HG03139 (cell line): Measurements from ENCODE around the gene KRTAP5-6.
"Not testable (repeated sequence)": the region's sequence is repeated elsewhere in the genome, so short reads cannot be mapped to it uniquely, and the experiment has no call there.

Experiments
- ATAC-seq: cut with Tn5 transposase; IDR thresholded peaks from one replicate; pipeline ENCODE4 v1.9.1; 2021; ENCODE audit not compliant: unreplicated experiment

The KRTAP5-6 gene

GRCh38 chr11:1661454-1662269, 35.3 kb upstream of the KRTAP5-6 start:
- ATAC-seq: not testable (repeated sequence)

DNA sequence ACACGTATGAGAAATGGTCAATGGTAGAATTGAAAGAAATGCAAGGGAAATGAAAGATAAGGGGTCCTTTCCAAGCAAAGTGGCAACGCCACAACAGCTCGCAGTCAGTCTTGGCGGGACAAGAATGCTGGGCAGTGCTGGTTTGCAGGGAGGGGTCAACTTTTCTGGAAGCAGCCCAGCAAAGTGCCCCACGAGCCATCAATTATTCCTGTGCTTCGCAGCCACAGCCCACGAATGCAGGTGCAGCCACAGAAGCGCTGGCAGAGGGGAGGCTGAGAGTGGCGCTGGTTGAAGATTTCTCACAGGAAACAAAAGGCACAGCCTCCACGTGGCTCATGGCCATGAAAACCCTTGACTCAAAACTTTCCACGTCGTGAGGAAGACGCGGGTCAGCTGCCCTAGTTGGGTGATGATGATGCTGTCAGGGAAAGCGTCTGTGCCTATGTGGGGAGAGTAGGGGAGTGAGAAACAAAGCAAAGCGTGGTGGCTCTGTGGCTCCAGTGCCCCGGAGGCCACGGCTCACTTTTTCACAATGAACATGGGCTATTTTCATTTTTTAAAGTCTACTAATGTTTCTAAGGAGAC, 34.2 kb upstream of the KRTAP5-6 start:
- not testable (repeated sequence) for ATAC-seq

DNA sequence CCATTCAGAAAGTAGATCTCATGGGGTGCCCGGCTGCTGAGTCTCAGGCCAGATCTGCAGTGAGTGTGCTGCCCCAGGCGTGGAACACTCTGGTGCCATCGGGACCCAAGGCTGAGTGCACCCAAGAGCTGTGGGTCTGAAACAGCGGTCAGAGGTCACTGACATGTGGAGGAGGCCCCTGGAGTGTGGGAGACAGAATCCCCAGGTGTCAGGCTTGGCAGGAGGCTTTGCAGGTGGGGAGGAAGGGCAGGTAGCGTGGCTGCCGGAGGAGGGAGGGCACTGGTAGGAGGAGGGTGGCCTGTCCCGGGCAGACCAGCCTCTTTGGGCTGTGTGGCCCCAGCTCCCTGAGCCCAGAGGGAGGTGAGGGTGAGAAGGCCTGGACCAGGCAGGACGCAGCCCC, 31.7 kb upstream of the KRTAP5-6 start:
- ATAC-seq: no peak

- ATAC-seq: no peak
Observed at GRCh38 chr11:1667121-1667850, 29.7 kb upstream of the KRTAP5-6 start.

- ATAC-seq: no peak
Observed at GRCh38 chr11:1667906-1668305, 29.1 kb upstream of the KRTAP5-6 start.

GRCh38 chr11:1668911-1669473, 28.0 kb upstream of the KRTAP5-6 start:
- no peak for ATAC-seq

- no peak for ATAC-seq
Observed at GRCh38 chr11:1669546-1670218, 27.3 kb upstream of the KRTAP5-6 start.

DNA sequence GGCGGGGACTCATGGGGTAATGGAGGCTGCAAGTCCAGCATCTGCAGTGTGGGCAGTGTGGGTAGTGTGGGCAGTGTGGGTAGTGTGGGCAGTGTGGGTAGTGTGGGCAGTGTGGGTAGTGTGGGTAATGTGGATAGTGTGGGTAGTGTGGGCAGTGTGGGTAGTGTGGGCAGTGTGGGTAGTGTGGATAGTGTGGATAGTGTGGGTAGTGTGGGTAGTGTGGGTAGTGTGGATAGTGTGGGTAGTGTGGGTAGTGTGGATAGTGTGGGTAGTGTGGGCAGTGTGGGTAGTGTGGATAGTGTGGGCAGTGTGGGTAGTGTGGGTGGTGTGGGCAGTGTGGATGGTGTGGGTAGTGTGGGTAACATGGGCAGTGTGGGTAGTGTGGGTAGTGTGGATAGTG, 26.5 kb upstream of the KRTAP5-6 start:
- not testable (repeated sequence) for ATAC-seq

- ATAC-seq: no peak
Observed at GRCh38 chr11:1670905-1671371, 26.1 kb upstream of the KRTAP5-6 start.

GRCh38 chr11:1671658-1672057, 25.3 kb upstream of the KRTAP5-6 start:
- no peak for ATAC-seq

GRCh38 chr11:1672613-1673350, 24.2 kb upstream of the KRTAP5-6 start:
- no peak for ATAC-seq

- no peak for ATAC-seq
Observed at GRCh38 chr11:1673446-1674172, 23.4 kb upstream of the KRTAP5-6 start.

DNA sequence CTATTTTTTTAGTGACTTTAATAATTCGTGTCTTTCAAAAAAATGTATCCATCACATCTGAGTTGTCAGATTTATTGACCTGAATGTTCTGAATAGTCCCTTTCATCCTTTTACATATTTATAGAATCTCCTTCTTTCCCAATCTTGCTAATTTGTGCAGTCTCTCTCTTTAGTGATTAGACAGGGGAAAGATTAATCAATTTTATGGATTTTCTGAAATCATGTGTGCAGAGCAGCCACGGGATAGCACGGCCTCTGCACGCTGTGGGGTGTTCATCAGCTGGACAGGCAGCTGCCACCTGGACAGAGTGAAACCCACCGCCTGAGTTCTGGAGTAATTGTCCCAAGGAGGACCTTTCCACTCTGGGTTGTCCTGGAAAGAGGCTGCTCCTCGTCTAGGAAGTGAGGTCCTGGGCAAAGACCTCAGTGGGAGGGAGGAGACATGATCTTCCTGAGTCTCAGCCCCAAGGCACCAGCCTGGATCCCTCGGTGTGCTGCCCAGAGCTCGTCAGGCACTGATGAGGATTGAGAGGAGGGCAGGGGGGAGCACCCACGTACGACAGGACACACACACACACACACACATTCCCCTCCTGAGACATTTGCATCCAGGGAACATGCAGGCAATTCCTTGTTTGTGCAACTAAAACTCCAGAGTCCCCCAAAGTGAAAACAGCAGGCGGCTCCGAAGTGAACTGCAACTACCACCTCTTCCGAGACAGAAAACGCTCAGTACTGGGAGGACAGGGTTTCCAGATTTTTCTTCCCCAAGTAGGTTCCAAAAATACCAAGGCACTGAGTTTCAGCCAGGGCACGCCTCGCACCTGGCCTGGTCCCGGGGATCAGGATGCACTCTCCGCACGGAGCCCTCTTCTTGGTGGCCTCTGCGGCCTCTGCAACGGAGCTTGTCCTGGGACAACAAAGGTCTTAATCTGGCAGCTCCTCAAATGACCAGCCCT, 22.5 kb upstream of the KRTAP5-6 start:
- ATAC-seq: no peak

DNA sequence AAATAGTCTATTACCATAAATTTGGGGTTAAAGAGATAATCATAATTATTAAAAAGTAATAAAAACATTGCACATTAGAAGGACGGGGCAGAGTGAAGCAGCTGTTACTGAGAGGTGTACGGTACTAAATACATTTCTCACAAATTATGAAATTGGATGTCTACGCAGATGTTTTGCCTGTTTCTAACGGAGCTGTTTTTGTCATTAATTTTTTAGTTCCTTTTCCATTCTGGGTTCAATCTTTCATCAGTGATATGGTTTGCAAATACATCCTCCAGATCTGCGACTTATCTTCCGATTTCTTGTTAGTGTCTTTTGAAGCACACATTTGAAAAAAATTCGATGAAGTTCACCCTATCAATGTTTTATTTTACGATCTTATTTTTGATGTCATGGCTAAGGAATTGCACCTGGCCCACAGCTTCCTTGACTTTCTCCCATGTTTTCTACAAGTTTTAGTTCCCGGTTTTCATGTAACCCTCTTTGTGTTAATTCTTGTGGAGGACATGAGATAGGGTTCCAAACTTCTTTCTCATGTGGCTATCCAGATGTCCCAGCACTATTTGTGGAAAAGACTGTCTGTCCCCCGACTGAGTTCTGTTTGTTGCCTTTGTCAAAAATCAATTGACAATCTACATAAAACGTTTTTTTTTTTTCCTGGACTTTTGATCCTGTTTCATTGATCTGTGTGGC, 21.3 kb upstream of the KRTAP5-6 start:
- ATAC-seq: no peak

GRCh38 chr11:1676229-1676740, 20.7 kb upstream of the KRTAP5-6 start:
- no peak for ATAC-seq

- no peak for ATAC-seq
Observed at GRCh38 chr11:1679881-1680280, 17.1 kb upstream of the KRTAP5-6 start.

GRCh38 chr11:1682225-1682905, 14.6 kb upstream of the KRTAP5-6 start:
- ATAC-seq: no peak
